ENCODE measurements around the gene ZSCAN16. TPM values are rescaled to one million over a fixed set of nuclear protein-coding genes. Genes with fewer than 3 reads are reported as not detected.

ZSCAN16 gene
- total RNA-seq, 1 donor from 2014 or later = 10.5 TPM

DNA sequence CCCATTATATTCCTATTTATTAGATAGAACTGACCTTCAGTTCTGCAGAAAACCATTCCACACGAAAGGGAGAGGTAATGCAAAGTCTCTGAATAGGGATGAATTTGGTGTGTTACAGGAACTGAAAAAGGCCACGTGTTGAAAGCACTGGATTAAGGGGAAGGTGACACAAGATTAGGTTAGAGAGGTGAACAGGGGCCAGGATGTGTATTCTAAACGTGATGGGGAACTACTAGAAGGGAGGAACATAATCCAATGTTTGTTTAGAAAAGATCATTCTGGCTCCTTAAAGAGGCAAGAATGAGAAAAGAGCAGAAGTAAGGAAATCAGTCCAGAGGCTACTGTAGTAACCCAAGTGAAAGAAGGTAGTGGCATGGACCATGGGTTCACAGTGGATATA lies 11.0 kb downstream of the ZSCAN16 start:
- no peak for DNase-seq (ENCODE audit: low read depth)
- no peaks in the 10 kb centered on the region for H3K27me3 ChIP-seq (ENCODE audit: control insufficient read depth, insufficient read depth, low read length)
- H3K4me3 ChIP-seq (ENCODE audit: low read depth, low read length) = peak overlapping the region; percentile 8
- TF ChIP-seq, protein P1, sequence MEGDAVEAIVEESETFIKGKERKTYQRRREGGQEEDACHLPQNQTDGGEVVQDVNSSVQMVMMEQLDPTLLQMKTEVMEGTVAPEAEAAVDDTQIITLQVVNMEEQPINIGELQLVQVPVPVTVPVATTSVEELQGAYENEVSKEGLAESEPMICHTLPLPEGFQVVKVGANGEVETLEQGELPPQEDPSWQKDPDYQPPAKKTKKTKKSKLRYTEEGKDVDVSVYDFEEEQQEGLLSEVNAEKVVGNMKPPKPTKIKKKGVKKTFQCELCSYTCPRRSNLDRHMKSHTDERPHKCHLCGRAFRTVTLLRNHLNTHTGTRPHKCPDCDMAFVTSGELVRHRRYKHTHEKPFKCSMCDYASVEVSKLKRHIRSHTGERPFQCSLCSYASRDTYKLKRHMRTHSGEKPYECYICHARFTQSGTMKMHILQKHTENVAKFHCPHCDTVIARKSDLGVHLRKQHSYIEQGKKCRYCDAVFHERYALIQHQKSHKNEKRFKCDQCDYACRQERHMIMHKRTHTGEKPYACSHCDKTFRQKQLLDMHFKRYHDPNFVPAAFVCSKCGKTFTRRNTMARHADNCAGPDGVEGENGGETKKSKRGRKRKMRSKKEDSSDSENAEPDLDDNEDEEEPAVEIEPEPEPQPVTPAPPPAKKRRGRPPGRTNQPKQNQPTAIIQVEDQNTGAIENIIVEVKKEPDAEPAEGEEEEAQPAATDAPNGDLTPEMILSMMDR (IDR thresholded peaks at IDR 0.05; ENCODE audit: insufficient read depth, low read length, poor library complexity, severe bottlenecking) = no peak
- H3K36me3 ChIP-seq (ENCODE audit: control insufficient read depth, insufficient read depth, low read length) = peaks cover 1% of the 10 kb centered on the region

DNA sequence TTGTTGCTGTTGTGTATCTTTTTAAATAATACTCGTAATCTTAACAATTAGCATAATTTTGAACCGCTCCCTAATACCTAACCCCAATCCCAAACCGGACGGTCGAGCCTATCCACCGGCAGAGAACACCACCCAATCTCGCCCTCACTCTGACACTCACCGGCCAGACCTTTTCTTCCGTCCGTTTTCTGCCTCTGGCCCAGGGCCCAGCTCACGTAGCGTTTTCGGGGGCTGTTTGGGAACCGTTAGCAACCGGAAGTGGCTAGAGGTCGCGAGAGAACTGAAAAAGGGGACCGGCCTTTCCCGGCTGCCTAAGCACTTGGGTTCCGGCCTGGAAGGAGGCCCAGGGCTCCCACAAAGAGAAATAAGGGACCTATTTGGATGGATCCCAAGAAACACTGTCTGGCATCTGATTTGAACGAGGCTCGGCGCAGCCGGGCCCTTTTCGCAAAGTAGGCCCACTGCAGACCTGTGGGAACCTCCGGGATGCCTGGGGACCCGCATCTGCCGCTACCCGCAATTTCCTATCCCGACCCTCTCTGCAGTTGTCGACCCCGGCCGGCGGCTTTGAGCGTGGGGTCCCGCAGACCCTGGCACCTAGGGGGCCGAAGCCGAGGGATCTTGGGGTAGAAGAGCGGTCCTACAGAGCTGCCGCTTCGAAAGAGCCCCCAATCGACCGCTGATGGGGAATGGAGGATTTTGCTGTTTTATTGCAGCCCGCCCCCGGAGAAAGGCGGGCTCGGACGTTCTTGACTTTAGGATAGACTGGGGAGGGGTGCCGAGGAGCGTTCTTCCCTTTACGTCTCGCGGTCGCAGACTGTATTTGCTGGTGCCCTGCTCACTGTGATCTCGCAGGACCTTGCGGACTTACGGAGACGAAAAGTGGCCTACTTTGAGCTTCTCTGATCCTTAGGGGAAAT lies 12.4 kb downstream of the ZSCAN16 start:
- TF ChIP-seq, protein P1 (IDR thresholded peaks at IDR 0.05; ENCODE audit: insufficient read depth, low read length, poor library complexity, severe bottlenecking) = no peak
- Histone ChIP-seq H3K36me3 (ENCODE audit: control insufficient read depth, insufficient read depth, low read length) (peaks cover 1% of the 10 kb centered on the region), H3K27me3 (ENCODE audit: control insufficient read depth, insufficient read depth, low read length) (no peaks in the 10 kb centered on the region), H3K4me3 (ENCODE audit: low read depth, low read length) (peak overlapping the region; percentile 70)
- peak; percentile 51 for DNase-seq (ENCODE audit: low read depth)

DNA sequence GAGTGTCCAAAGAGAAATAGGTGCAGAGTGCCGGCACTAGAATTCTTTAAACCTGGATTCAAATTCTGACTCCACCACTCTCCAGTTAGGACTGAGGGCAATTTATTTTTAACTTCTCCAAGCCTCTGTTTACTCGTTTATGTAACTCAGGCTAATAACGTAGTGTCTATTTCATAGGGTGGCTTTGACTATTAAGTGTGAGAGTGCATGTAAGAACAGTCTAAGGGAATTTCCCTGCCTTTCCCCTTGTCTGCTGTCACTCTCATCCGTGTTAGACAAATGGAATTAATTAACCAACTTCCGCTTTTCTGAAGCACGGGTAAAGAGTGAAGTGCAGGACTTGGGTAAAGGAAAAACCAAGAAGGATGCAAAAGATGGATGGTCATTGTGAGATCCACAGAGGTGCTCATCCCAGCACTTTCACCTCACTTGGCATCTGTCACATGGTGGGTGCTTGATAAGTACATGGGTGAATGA lies 13.1 kb downstream of the ZSCAN16 start:
- TF ChIP-seq, protein P1 (IDR thresholded peaks at IDR 0.05; ENCODE audit: insufficient read depth, low read length, poor library complexity, severe bottlenecking) = no peak
- no peak for DNase-seq (ENCODE audit: low read depth)
- Histone ChIP-seq H3K4me3 (ENCODE audit: low read depth, low read length) (peak overlapping the region; percentile 70), H3K36me3 (ENCODE audit: control insufficient read depth, insufficient read depth, low read length) (peaks cover 1% of the 10 kb centered on the region), H3K27me3 (ENCODE audit: control insufficient read depth, insufficient read depth, low read length) (no peaks in the 10 kb centered on the region)

DNA sequence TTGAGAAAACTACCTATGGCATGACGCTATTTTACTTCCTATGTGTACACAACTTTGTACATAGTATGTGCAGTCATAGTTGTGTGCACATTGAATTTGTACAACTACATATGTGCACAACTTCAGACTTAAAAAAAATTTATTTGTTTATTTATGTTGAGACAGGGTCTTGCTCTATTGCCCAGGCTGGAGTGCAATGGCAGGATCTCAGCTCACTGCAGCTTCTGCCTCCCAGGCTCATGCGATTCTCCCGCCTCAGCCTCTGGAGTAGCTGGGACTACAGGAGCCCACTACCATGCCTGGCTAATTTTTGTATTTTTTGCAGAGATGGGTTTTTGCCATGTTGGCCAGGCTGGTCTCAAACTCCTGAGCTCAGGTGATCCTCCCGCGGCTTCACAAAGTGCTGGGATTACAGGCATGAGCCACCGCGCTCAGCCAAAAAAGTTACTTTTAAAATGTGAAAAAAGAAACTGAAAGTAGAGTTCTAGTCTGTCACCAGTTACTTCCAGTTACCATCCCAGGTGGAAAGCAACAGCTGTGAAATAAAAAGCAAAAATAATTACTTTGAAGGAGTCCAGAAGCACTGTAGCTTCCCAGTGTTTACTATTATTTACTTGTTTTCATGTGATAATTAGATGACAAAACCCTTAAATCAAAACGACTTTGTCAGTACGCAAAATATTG lies 15.6 kb downstream of the ZSCAN16 start:
- Histone ChIP-seq H3K36me3 (ENCODE audit: control insufficient read depth, insufficient read depth, low read length) (no peaks in the 10 kb centered on the region), H3K27me3 (ENCODE audit: control insufficient read depth, insufficient read depth, low read length) (no peaks in the 10 kb centered on the region), H3K4me3 (ENCODE audit: low read depth, low read length) (no peak overlapping the region)
- no peak for DNase-seq (ENCODE audit: low read depth)
- TF ChIP-seq, protein P1 (IDR thresholded peaks at IDR 0.05; ENCODE audit: insufficient read depth, low read length, poor library complexity, severe bottlenecking) = no peak

GRCh38 chr6:28140616-28141015 lies 16.2 kb downstream of the ZSCAN16 start:
- DNase-seq (ENCODE audit: low read depth) = no peak
- H3K27me3 ChIP-seq (ENCODE audit: control insufficient read depth, insufficient read depth, low read length) = no peaks in the 10 kb centered on the region
- H3K4me3 ChIP-seq (ENCODE audit: low read depth, low read length) = no peak overlapping the region
- H3K36me3 ChIP-seq (ENCODE audit: control insufficient read depth, insufficient read depth, low read length) = no peaks in the 10 kb centered on the region
- TF ChIP-seq, protein P1 (IDR thresholded peaks at IDR 0.05; ENCODE audit: insufficient read depth, low read length, poor library complexity, severe bottlenecking) = no peak

Data from kidney epithelial cell (primary cell).